ENCODE measurements around the gene PIMREG. TPM values are rescaled to one million over a fixed set of nuclear protein-coding genes. Genes with fewer than 3 reads are reported as not detected.

The PIMREG gene
- total RNA-seq, 1 experiment from 2014 or later: 41.2 TPM

- in situ Hi-C loops (cut with HindIII; ENCODE audit: low pct_unique_long_range_greater_than_20kb, low sequenced_read_pairs) (no loop called here), intact Hi-C loops (cut with micrococcal nuclease; ENCODE audit: unreplicated experiment) (loop anchor here (2.0 kb wide), 1 partner anchor 836 kb away; no protein-coding TSS in a partner anchor)
- Histone ChIP-seq H3K27ac (ENCODE audit: low read length) (no peak overlapping the region), H3K9me3 (ENCODE audit: control insufficient read depth, insufficient read depth, low read depth, low read length) (no peaks in the 10 kb centered on the region), H3K36me3 (ENCODE audit: control insufficient read depth, insufficient read depth, low read length) (no peaks in the 10 kb centered on the region), H3K4me3 (ENCODE audit: low read depth in 2 of 2, low read length in 2 of 2) (no peak overlapping the region), H3K4me1 (ENCODE audit: control insufficient read depth, insufficient read depth, low read length) (no peaks in the 10 kb centered on the region), H3K27me3 (ENCODE audit: control insufficient read depth, insufficient read depth, low read length) (no peaks in the 10 kb centered on the region)
- TF ChIP-seq SIN3A (IDR thresholded peaks at IDR 0.05; ENCODE audit: borderline replicate concordance, insufficient read depth, low read depth, low read length) (no peak), CTCF (IDR thresholded peaks at IDR 0.05) (no peak), POLR2AphosphoS5 (IDR thresholded peaks at IDR 0.05; ENCODE audit: low read depth, low read length) (no peak), TCF7L2 (IDR thresholded peaks at IDR 0.05; ENCODE audit: low read depth, low read length) (no peak), REST (IDR thresholded peaks at IDR 0.05; ENCODE audit: insufficient read depth in 1 of 2, low read depth in 2 of 2, low read length in 1 of 2) (no peak)
- BruUV-seq (replicated peaks): no TSS peak
- ChIA-PET CTCF (interaction anchor here (0.7 kb wide), 1 partner anchor 643 kb away, joined by 3 read pairs; no protein-coding TSS in a partner anchor), POLR2A (no interaction called here)
- DNase-seq (ENCODE audit: low read depth, low spot score) (no peak), ATAC-seq (no peak)
These were observed 21.5 kb upstream of the PIMREG start for GRCh38 chr17:6422654-6423241.

GRCh38 chr17:6423931-6424330 lies 20.3 kb upstream of the PIMREG start:
- Histone ChIP-seq H3K27me3 (ENCODE audit: control insufficient read depth, insufficient read depth, low read length) (no peaks in the 10 kb centered on the region), H3K4me1 (ENCODE audit: control insufficient read depth, insufficient read depth, low read length) (no peaks in the 10 kb centered on the region), H3K27ac (ENCODE audit: low read length) (no peak overlapping the region), H3K4me3 (ENCODE audit: low read depth in 2 of 2, low read length in 2 of 2) (no peak overlapping the region), H3K9me3 (ENCODE audit: control insufficient read depth, insufficient read depth, low read depth, low read length) (no peaks in the 10 kb centered on the region), H3K36me3 (ENCODE audit: control insufficient read depth, insufficient read depth, low read length) (no peaks in the 10 kb centered on the region)
- ATAC-seq: no peak
- in situ Hi-C loops (cut with HindIII; ENCODE audit: low pct_unique_long_range_greater_than_20kb, low sequenced_read_pairs) (no loop called here), intact Hi-C loops (cut with micrococcal nuclease; ENCODE audit: unreplicated experiment) (loop anchor here (2.0 kb wide), 1 partner anchor 837 kb away; no protein-coding TSS in a partner anchor)
- DNase-seq (ENCODE audit: low read depth, low spot score): no peak
- TF ChIP-seq POLR2AphosphoS5 (IDR thresholded peaks at IDR 0.05; ENCODE audit: low read depth, low read length) (no peak), CTCF (IDR thresholded peaks at IDR 0.05) (no peak), TCF7L2 (IDR thresholded peaks at IDR 0.05; ENCODE audit: low read depth, low read length) (no peak), SIN3A (IDR thresholded peaks at IDR 0.05; ENCODE audit: borderline replicate concordance, insufficient read depth, low read depth, low read length) (no peak), REST (IDR thresholded peaks at IDR 0.05; ENCODE audit: insufficient read depth in 1 of 2, low read depth in 2 of 2, low read length in 1 of 2) (no peak)
- no TSS peak for BruUV-seq (replicated peaks)
- ChIA-PET POLR2A (interaction anchor here (0.5 kb wide), 1 partner anchor 1734 kb away, joined by 4 read pairs; no protein-coding TSS in a partner anchor), CTCF (interaction anchor here (0.6 kb wide), 2 partner anchors 423 to 1173 kb away, joined by 3 read pairs; no protein-coding TSS in a partner anchor)
